SU-DHL-6 (cell line): ENCODE measurements around the gene NEURL4.

ENCODE experiments used
- H2AFZ ChIP-seq: fragments of 200-600 bp; sonication (generic); 2 replicates; pipeline ENCODE4 v1.6.1; 2014; ENCODE audit warnings: low read depth, mild to moderate bottlenecking, moderate library complexity, mixed read lengths, antibody characterized with exemption, low read length; ENCODE audit not compliant: severe bottlenecking
- H3F3A ChIP-seq: fragments of 200-600 bp; shearing (Covaris generic); 2 replicates; pipeline ENCODE4 v1.6.0; 2016; ENCODE audit warnings: antibody characterized with exemption, mild to moderate bottlenecking; ENCODE audit not compliant: insufficient read depth
- H3K27ac ChIP-seq: fragments of 200-600 bp; sonication (generic); 2 replicates; pipeline ENCODE4 v1.5.1; 2016; ENCODE audit warnings: low read depth, mild to moderate bottlenecking, low read length, moderate library complexity, mixed read lengths
- H3K27me3 ChIP-seq: fragments of 200-600 bp; sonication (generic), shearing (Covaris generic); 2 replicates; pipeline ENCODE4 v1.6.0; 2014; ENCODE audit warnings: mild to moderate bottlenecking, low read length
- H3K36me3 ChIP-seq: fragments of 200-600 bp; sonication (generic); 2 replicates; pipeline ENCODE4 v1.6.1; 2014; ENCODE audit warnings: mild to moderate bottlenecking, low read length, mixed read lengths
- H3K4me2 ChIP-seq: fragments of 300-600, 200-600 bp; shearing (Covaris generic), sonication (generic); 2 replicates; pipeline ENCODE4 v1.6.0; 2014; ENCODE audit warnings: low read length, low read depth, mild to moderate bottlenecking; ENCODE audit not compliant: poor library complexity, severe bottlenecking
- H3K4me3 ChIP-seq: fragments of 200-600 bp; sonication (generic); 2 replicates; pipeline ENCODE4 v1.5.1; 2014; ENCODE audit warnings: antibody characterized with exemption, low read length, mild to moderate bottlenecking, mixed read lengths; ENCODE audit not compliant: insufficient read depth, poor library complexity, severe bottlenecking
- H3K79me2 ChIP-seq: fragments of 200-600 bp; sonication (generic); 2 replicates; pipeline ENCODE4 v1.6.1; 2014; ENCODE audit warnings: mild to moderate bottlenecking, low read length, moderate library complexity; ENCODE audit not compliant: insufficient read depth
- H3K9ac ChIP-seq: fragments of 200-600 bp; sonication (generic); 2 replicates; pipeline ENCODE4 v1.7.0; 2014; ENCODE audit warnings: mild to moderate bottlenecking, low read length
- H3K9me2 ChIP-seq: fragments of 200-600 bp; sonication (generic); replicated peaks from 2 replicates; pipeline ENCODE4 v1.6.1; 2014; ENCODE audit warnings: low read length; ENCODE audit not compliant: insufficient read depth
- H3K9me3 ChIP-seq: fragments of 200-600 bp; sonication (generic); 2 replicates; pipeline ENCODE4 v1.6.1; 2014; ENCODE audit warnings: low read length, mixed read lengths; ENCODE audit not compliant: insufficient read depth
- H4K20me1 ChIP-seq: fragments of 200-600 bp; sonication (generic); 2 replicates; pipeline ENCODE4 v1.6.1; 2014; ENCODE audit warnings: low read depth, mild to moderate bottlenecking, antibody characterized with exemption, low read length, moderate library complexity, mixed read lengths
- EZH2phosphoT487 ChIP-seq: fragments of 200-600 bp; sonication (generic), shearing (Covaris generic); conservative IDR thresholded peaks from 2 replicates; pipeline ENCODE4 v1.6.1; 2018; ENCODE audit warnings: mild to moderate bottlenecking, antibody characterized with exemption, low read length, moderate library complexity, mixed read lengths
- TF ChIP-seq, protein P1 (sequence below): fragments of 200-600 bp; sonication (generic); IDR thresholded peaks from one replicate; pipeline ENCODE4 v1.5.1; 2017; ENCODE audit warnings: antibody characterized with exemption, mild to moderate bottlenecking, low read length, moderate library complexity; ENCODE audit not compliant: insufficient read depth, poor library complexity, severe bottlenecking

NEURL4 gene

DNA sequence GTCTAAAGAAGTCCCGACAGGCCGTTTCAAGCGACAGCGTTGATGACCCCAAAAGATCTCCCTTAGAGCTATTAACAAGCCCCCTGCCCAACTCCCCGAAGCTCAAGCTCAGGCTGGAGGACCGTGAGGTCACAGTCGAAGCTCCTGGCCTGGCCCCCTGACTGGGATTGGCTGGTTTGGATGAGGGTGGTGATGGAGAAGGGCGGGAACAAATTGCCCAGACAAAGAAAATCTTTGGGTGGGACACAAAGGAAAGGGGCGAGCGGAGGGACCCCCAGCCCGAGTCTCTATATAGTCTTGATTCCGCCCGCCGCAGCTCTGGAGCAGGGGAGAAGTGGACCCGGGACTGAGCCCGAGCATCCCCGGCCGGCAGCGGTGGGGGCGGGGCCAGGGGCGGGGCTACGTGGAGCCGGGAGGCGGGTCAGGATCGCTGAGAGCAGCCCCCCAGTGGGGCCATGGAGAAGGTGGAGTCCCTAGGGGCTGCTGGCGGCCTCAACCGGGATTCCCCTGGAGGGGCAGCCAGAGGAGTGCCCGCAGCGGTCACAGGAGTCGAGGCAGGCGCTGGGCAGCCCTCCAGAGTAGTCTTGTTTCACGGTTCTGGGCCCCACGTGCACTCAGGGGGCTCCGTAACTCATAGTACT is 982 bp upstream of the NEURL4 start:
- TF ChIP-seq EZH2phosphoT487: no peak
- TF ChIP-seq, protein P1, sequence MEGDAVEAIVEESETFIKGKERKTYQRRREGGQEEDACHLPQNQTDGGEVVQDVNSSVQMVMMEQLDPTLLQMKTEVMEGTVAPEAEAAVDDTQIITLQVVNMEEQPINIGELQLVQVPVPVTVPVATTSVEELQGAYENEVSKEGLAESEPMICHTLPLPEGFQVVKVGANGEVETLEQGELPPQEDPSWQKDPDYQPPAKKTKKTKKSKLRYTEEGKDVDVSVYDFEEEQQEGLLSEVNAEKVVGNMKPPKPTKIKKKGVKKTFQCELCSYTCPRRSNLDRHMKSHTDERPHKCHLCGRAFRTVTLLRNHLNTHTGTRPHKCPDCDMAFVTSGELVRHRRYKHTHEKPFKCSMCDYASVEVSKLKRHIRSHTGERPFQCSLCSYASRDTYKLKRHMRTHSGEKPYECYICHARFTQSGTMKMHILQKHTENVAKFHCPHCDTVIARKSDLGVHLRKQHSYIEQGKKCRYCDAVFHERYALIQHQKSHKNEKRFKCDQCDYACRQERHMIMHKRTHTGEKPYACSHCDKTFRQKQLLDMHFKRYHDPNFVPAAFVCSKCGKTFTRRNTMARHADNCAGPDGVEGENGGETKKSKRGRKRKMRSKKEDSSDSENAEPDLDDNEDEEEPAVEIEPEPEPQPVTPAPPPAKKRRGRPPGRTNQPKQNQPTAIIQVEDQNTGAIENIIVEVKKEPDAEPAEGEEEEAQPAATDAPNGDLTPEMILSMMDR: no peak
- peaks cover 9% of the 10 kb centered on the region for H3F3A ChIP-seq
- peak overlapping the region; percentile 89 for H3K27ac ChIP-seq
- H3K9me3 ChIP-seq: no peaks in the 10 kb centered on the region
- peaks cover 17% of the 10 kb centered on the region; the same call in 1 of the 2 replicates for H3K79me2 ChIP-seq
- H3K27me3 ChIP-seq: no peaks in the 10 kb centered on the region
- peak overlapping the region; percentile 50 for H2AFZ ChIP-seq
- no peaks in the 10 kb centered on the region for H3K36me3 ChIP-seq
- H4K20me1 ChIP-seq: no peaks in the 10 kb centered on the region
- H3K4me3 ChIP-seq: peak overlapping the region; percentile 99
- H3K4me2 ChIP-seq: peak overlapping the region; percentile 69
- peak overlapping the region; percentile 94 for H3K9ac ChIP-seq
- no peaks in the 10 kb centered on the region for H3K9me2 ChIP-seq

DNA sequence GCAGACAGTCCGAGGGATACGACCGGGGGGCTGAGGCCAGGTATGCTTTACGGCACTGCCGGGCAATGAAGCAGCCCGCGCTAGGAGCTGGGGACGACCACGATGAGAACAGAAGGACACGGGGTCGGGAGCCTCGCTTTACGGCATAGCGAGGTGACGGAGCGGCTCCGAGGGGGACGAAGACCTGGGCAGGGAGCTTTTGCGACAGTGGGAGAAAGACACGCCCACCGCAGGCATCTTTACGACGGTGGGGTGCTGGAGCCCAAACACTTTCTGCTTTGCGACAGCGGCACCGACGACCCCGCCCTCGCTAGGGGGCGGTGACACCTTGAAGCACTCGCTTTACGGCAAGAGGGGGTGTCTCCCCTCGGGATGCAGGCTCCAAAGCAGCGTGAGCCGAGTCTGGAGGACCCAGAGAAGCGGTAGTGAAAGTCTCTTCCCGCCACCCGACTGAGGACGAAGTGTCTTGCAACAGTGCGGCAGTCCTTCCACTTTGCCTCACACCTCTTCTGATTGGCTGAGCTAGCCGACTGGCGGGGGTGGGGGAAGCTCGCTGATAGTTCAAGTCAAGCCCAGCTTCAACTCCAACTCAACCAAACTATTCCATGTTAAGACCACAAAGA is 350 bp upstream of the NEURL4 start:
- Histone ChIP-seq H3K9ac (peak overlapping the region; percentile 94), H3K36me3 (no peaks in the 10 kb centered on the region), H3K4me2 (peak overlapping the region; percentile 69), H4K20me1 (no peaks in the 10 kb centered on the region), H3K79me2 (peaks cover 17% of the 10 kb centered on the region; the same call in 1 of the 2 replicates), H3K27me3 (no peaks in the 10 kb centered on the region), H3K27ac (peak overlapping the region; percentile 89), H3K4me3 (peak overlapping the region; percentile 99), H3F3A (peaks cover 9% of the 10 kb centered on the region), H3K9me2 (no peaks in the 10 kb centered on the region), H2AFZ (peak overlapping the region; percentile 75), H3K9me3 (no peaks in the 10 kb centered on the region)
- TF ChIP-seq, protein P1: no peak
- TF ChIP-seq EZH2phosphoT487: no peak

DNA sequence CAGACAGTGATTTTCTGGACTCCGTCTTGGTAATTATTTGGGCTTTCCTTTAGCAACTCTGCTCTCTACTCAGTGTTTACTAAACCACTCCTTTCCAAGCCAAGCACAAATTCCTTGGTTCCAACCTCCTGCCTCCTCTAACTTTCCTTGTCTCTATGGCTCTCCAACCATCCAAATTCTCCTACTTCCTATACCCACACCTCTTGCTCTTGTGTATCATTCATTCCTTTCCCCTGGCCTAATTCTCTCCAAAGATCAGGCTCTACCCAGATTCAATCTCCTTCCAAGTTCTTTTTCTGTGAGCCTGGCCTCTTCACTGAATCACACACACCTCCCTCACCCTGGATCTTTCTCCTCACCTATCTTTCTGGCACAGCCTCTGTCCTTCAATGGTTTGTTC is 1.1 kb downstream of the NEURL4 start:
- no peaks in the 10 kb centered on the region for H3K27me3 ChIP-seq
- no peaks in the 10 kb centered on the region for H3K9me2 ChIP-seq
- H3K27ac ChIP-seq: no peak overlapping the region
- no peaks in the 10 kb centered on the region for H4K20me1 ChIP-seq
- peaks cover 9% of the 10 kb centered on the region for H3F3A ChIP-seq
- peaks cover 17% of the 10 kb centered on the region; the same call in 1 of the 2 replicates for H3K79me2 ChIP-seq
- no peaks in the 10 kb centered on the region for H3K9me3 ChIP-seq
- no peak for TF ChIP-seq EZH2phosphoT487
- TF ChIP-seq, protein P1: no peak
- H3K36me3 ChIP-seq: no peaks in the 10 kb centered on the region
- peak overlapping the region; percentile 99 for H3K4me3 ChIP-seq
- peak overlapping the region; percentile 94 for H3K9ac ChIP-seq
- peak overlapping the region; percentile 69 for H3K4me2 ChIP-seq
- H2AFZ ChIP-seq: no peak overlapping the region
